CD4-positive, CD25-positive, alpha-beta regulatory T cell (primary cell): ENCODE measurements around the gene MAP1A. TPM values are rescaled to one million over a fixed set of nuclear protein-coding genes. Genes with fewer than 3 reads are reported as not detected.

ENCODE experiments used
- ATAC-seq, 2 donors: fragments of 150-1000 bp; cut with Tn5 transposase; one replicate each; pipeline ENCODE4 v1.10.0; 2021; ENCODE audit warnings: low read depth in 2 of 2, moderate number of reproducible peaks in 2 of 2, moderate library complexity in 1 of 2
- DNase-seq, 3 donors: peaks; one replicate each; pipeline versions ENCODE4 v3.0.0 to v3.0.0-alpha.2; 2012 to 2022; ENCODE audit warnings: mixed read lengths in 1 of 3
- H3K27ac ChIP-seq: one replicate; pipeline ENCODE4 v1.7.0; 2013; ENCODE audit warnings: mild to moderate bottlenecking, low read length; ENCODE audit not compliant: insufficient read depth, poor library complexity, severe bottlenecking
- H3K27me3 ChIP-seq: one replicate; pipeline ENCODE4 v1.7.0; 2013; ENCODE audit warnings: low read length; ENCODE audit not compliant: control insufficient read depth, insufficient read depth
- H3K36me3 ChIP-seq: one replicate; pipeline ENCODE4 v1.7.0; 2013; ENCODE audit warnings: mild to moderate bottlenecking, low read length, moderate library complexity; ENCODE audit not compliant: control insufficient read depth, insufficient read depth
- H3K4me1 ChIP-seq: 2 replicates; pipeline ENCODE4 v1.7.0; 2013; ENCODE audit warnings: mild to moderate bottlenecking, low read length; ENCODE audit not compliant: insufficient read depth, control insufficient read depth, poor library complexity, severe bottlenecking
- H3K4me3 ChIP-seq: one replicate; pipeline ENCODE4 v1.7.0; 2013; ENCODE audit warnings: low read depth, mild to moderate bottlenecking, low read length, moderate library complexity
- H3K9me3 ChIP-seq, 2 experiments: 1 replicate in 1 of 2; 2 replicates in 1 of 2; pipeline ENCODE4 v1.7.0; 2013; ENCODE audit warnings: low read length in 2 of 2, mild to moderate bottlenecking in 1 of 2, moderate library complexity in 1 of 2; ENCODE audit not compliant: control insufficient read depth in 2 of 2
- H3K27ac Mint-ChIP-seq, 3 donors: one replicate each; pipeline ENCODE4 v1.8.0; 2020 to 2022; ENCODE audit warnings: mild to moderate bottlenecking in 3 of 3, mixed read lengths in 3 of 3, moderate library complexity in 2 of 3
- H3K27me3 Mint-ChIP-seq: one replicate; pipeline ENCODE4 v1.8.0; 2022; ENCODE audit warnings: mild to moderate bottlenecking, mixed read lengths
- H3K36me3 Mint-ChIP-seq: one replicate; pipeline ENCODE4 v1.8.0; 2020; ENCODE audit warnings: mixed read lengths
- H3K4me1 Mint-ChIP-seq, 4 donors: one replicate each; pipeline ENCODE4 v1.8.0; 2020 to 2022; ENCODE audit warnings: mixed read lengths in 4 of 4, mild to moderate bottlenecking in 1 of 4
- H3K4me3 Mint-ChIP-seq, 4 donors: one replicate each; pipeline ENCODE4 v1.8.0; 2020 to 2022; ENCODE audit warnings: mild to moderate bottlenecking in 4 of 4, mixed read lengths in 4 of 4, moderate library complexity in 3 of 4
- H3K9me3 Mint-ChIP-seq, 7 donors: one replicate each; pipeline ENCODE4 v1.8.0; 2020 to 2022; ENCODE audit warnings: mixed read lengths in 7 of 7, mild to moderate bottlenecking in 3 of 7, moderate library complexity in 2 of 7
- polyA plus RNA-seq, 4 donors: library from polyadenylated mRNA; unstranded; fragments of 300-500 nt; fragmentation: Illumina TruSeq; gene quantifications; one replicate each; pipeline ENCODE4 v1.2.3, GENCODE V29; 2021
- total RNA-seq: library from RNA; stranded (reverse); gene quantifications from one replicate; pipeline ENCODE4 v1.2.3, GENCODE V29; 2022

MAP1A gene
- total and polyA plus RNA-seq, 5 donors from 2014 or later, result 0.01 to 1.7 (median 0.10) TPM; not detected in 1

- Mint-ChIP-seq H3K36me3 (no peaks in the 10 kb centered on the region), H3K27me3 (peaks cover 21% of the 10 kb centered on the region), H3K4me1 (peaks cover 4 to 28% (median 11%) of the 10 kb centered on the region in 4 donors), H3K27ac (no peak overlapping the region), H3K4me3 (no peak overlapping the region), H3K9me3 (peaks cover 0 to 2% (median 0%) of the 10 kb centered on the region in 7 donors)
- DNase-seq, result no peak
- no peaks in the 10 kb centered on the region for H3K9me3 ChIP-seq
- no peak for ATAC-seq
- no peak overlapping the region for H3K4me3 ChIP-seq
- H3K27ac ChIP-seq, result no peak overlapping the region
- H3K27me3 ChIP-seq, result peaks cover 4% of the 10 kb centered on the region
- no peaks in the 10 kb centered on the region for H3K36me3 ChIP-seq
- no peaks in the 10 kb centered on the region for H3K4me1 ChIP-seq
Observed at GRCh38 chr15:43521419-43521818, 4.0 kb downstream of the MAP1A start.

DNA sequence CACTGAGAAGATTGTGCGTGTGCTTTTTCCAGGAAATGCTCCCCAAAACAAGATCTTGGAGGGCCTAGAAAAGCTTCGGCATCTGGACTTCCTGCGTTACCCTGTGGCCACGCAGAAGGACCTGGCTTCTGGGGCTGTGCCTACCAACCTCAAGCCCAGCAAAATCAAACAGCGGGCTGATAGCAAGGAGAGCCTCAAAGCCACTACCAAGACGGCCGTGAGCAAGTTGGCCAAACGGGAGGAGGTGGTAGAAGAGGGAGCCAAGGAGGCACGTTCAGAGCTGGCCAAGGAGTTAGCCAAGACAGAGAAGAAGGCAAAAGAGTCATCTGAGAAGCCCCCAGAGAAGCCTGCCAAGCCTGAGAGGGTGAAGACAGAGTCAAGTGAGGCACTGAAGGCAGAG lies 4.8 kb downstream of the MAP1A start:
- Mint-ChIP-seq H3K36me3 (no peaks in the 10 kb centered on the region), H3K27ac (no peak overlapping the region), H3K4me3 (no peak overlapping the region), H3K27me3 (peaks cover 16% of the 10 kb centered on the region), H3K9me3 (peaks cover 0 to 2% (median 0%) of the 10 kb centered on the region in 7 donors), H3K4me1 (peaks cover under 1 to 28% (median 11%) of the 10 kb centered on the region in 4 donors)
- no peak overlapping the region for H3K27ac ChIP-seq
- no peak for DNase-seq
- H3K4me3 ChIP-seq, result no peak overlapping the region
- peaks cover 4% of the 10 kb centered on the region for H3K27me3 ChIP-seq
- no peaks in the 10 kb centered on the region for H3K9me3 ChIP-seq
- ATAC-seq, result no peak
- H3K36me3 ChIP-seq, result no peaks in the 10 kb centered on the region
- no peaks in the 10 kb centered on the region for H3K4me1 ChIP-seq

DNA sequence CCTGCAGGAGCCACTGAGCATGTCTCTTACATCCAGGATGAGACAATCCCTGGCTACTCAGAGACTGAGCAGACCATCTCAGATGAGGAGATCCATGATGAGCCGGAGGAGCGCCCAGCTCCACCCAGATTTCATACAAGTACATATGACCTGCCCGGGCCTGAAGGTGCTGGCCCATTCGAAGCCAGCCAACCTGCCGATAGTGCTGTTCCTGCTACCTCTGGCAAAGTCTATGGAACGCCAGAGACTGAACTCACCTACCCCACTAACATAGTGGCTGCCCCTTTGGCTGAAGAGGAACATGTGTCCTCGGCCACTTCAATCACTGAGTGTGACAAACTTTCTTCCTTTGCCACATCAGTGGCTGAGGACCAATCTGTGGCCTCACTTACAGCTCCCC lies 6.2 kb downstream of the MAP1A start:
- Histone ChIP-seq H3K4me1 (no peaks in the 10 kb centered on the region), H3K4me3 (no peak overlapping the region), H3K36me3 (no peaks in the 10 kb centered on the region), H3K27ac (no peak overlapping the region), H3K27me3 (peaks cover 2% of the 10 kb centered on the region), H3K9me3 (no peaks in the 10 kb centered on the region)
- no peak overlapping the region for H3K4me3 Mint-ChIP-seq
- H3K4me1 Mint-ChIP-seq, result peaks cover 0 to 17% (median 9%) of the 10 kb centered on the region in 4 donors
- ATAC-seq (no peak), DNase-seq (no peak)
- H3K36me3 Mint-ChIP-seq, result no peaks in the 10 kb centered on the region
- peaks cover 7% of the 10 kb centered on the region for H3K27me3 Mint-ChIP-seq
- H3K27ac Mint-ChIP-seq, result peak overlapping the region in 1 of 3 donors; percentile 64
- peaks cover 0 to under 1% (median 0%) of the 10 kb centered on the region in 7 donors for H3K9me3 Mint-ChIP-seq

DNA sequence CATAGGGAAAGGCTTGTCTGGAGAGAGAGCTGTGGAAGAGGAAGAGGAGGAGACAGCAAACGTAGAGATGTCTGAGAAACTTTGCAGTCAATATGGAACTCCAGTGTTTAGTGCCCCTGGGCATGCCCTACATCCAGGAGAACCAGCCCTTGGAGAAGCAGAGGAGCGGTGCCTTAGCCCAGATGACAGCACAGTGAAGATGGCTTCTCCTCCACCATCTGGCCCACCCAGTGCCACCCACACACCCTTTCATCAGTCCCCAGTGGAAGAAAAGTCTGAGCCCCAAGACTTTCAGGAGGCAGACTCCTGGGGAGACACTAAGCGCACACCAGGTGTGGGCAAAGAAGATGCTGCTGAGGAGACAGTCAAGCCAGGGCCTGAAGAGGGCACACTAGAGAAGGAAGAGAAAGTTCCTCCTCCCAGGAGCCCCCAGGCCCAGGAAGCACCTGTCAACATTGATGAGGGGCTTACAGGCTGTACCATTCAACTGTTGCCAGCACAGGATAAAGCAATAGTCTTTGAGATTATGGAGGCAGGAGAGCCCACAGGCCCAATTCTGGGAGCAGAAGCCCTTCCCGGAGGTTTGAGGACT lies 6.9 kb downstream of the MAP1A start:
- DNase-seq (no peak), ATAC-seq (no peak)
- H3K4me3 ChIP-seq, result no peak overlapping the region
- Mint-ChIP-seq H3K4me1 (peaks cover 0 to 13% (median 9%) of the 10 kb centered on the region in 4 donors), H3K36me3 (no peaks in the 10 kb centered on the region), H3K27me3 (peaks cover 3% of the 10 kb centered on the region), H3K9me3 (no peaks in the 10 kb centered on the region), H3K27ac (peak overlapping the region in 1 of 3 donors; percentile 64), H3K4me3 (peak overlapping the region in 1 of 4 donors; percentile 13)
- H3K27me3 ChIP-seq, result no peaks in the 10 kb centered on the region
- H3K4me1 ChIP-seq, result no peaks in the 10 kb centered on the region
- H3K9me3 ChIP-seq, result no peaks in the 10 kb centered on the region
- H3K27ac ChIP-seq, result no peak overlapping the region
- no peaks in the 10 kb centered on the region for H3K36me3 ChIP-seq

DNA sequence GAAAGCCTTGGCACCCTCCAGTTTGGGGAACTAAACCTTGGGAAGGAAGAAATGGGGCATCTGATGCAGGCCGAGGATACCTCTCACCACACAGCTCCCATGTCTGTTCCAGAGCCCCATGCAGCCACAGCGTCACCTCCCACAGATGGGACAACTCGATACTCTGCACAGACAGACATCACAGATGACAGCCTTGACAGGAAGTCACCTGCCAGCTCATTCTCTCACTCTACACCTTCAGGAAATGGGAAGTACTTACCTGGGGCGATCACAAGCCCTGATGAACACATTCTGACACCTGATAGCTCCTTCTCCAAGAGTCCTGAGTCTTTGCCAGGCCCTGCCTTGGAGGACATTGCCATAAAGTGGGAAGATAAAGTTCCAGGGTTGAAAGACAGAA lies 7.7 kb downstream of the MAP1A start:
- H3K27ac Mint-ChIP-seq, result peak overlapping the region in 2 of 3 donors; percentile 64 to 82
- no peaks in the 10 kb centered on the region for H3K9me3 ChIP-seq

DNA sequence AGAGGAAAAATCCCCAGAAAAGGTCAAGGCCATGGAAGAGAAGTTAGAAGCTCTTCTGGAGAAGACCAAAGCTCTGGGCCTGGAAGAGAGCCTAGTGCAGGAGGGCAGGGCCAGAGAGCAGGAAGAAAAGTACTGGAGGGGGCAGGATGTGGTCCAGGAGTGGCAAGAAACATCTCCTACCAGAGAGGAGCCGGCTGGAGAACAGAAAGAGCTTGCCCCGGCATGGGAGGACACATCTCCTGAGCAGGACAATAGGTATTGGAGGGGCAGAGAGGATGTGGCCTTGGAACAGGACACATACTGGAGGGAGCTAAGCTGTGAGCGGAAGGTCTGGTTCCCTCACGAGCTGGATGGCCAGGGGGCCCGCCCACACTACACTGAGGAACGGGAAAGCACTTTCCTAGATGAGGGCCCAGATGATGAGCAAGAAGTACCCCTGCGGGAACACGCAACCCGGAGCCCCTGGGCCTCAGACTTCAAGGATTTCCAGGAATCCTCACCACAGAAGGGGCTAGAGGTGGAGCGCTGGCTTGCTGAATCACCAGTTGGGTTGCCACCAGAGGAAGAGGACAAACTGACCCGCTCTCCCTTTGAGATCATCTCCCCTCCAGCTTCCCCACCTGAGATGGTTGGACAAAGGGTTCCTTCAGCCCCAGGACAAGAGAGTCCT lies 9.0 kb downstream of the MAP1A start:
- H3K27me3 ChIP-seq, result no peaks in the 10 kb centered on the region
- no peak overlapping the region for H3K4me3 ChIP-seq
- ATAC-seq, result no peak
- no peaks in the 10 kb centered on the region for H3K36me3 ChIP-seq
- no peaks in the 10 kb centered on the region for H3K4me1 ChIP-seq
- no peaks in the 10 kb centered on the region for H3K9me3 Mint-ChIP-seq
- H3K4me1 Mint-ChIP-seq, result peaks cover 0 to 13% (median 9%) of the 10 kb centered on the region in 4 donors
- no peak overlapping the region for H3K27ac ChIP-seq
- DNase-seq, result no peak
- no peaks in the 10 kb centered on the region for H3K27me3 Mint-ChIP-seq
- no peaks in the 10 kb centered on the region for H3K36me3 Mint-ChIP-seq
- no peaks in the 10 kb centered on the region for H3K9me3 ChIP-seq
- no peak overlapping the region for H3K4me3 Mint-ChIP-seq
- H3K27ac Mint-ChIP-seq, result peak overlapping the region in 2 of 3 donors; percentile 37 to 67

More for the DNA sequence above, 7.7 kb downstream of the MAP1A start:
- Histone ChIP-seq H3K4me3 (no peak overlapping the region), H3K27me3 (no peaks in the 10 kb centered on the region), H3K4me1 (no peaks in the 10 kb centered on the region), H3K27ac (no peak overlapping the region), H3K36me3 (no peaks in the 10 kb centered on the region)
- Mint-ChIP-seq H3K36me3 (no peaks in the 10 kb centered on the region), H3K9me3 (no peaks in the 10 kb centered on the region), H3K27me3 (no peaks in the 10 kb centered on the region), H3K4me3 (no peak overlapping the region), H3K4me1 (peaks cover 0 to 13% (median 9%) of the 10 kb centered on the region in 4 donors)
- no peak for ATAC-seq
- no peak for DNase-seq

- Mint-ChIP-seq H3K36me3 (no peaks in the 10 kb centered on the region), H3K4me3 (no peak overlapping the region), H3K4me1 (peaks cover 0 to 13% (median 9%) of the 10 kb centered on the region in 4 donors), H3K9me3 (no peaks in the 10 kb centered on the region), H3K27ac (no peak overlapping the region), H3K27me3 (no peaks in the 10 kb centered on the region)
- Histone ChIP-seq H3K4me1 (no peaks in the 10 kb centered on the region), H3K27ac (no peak overlapping the region), H3K4me3 (no peak overlapping the region), H3K27me3 (no peaks in the 10 kb centered on the region), H3K36me3 (no peaks in the 10 kb centered on the region), H3K9me3 (no peaks in the 10 kb centered on the region)
- ATAC-seq (no peak), DNase-seq (no peak)
Observed at GRCh38 chr15:43527016-43527801, 9.8 kb downstream of the MAP1A start.
